NCI-H1105 (cell line): ENCODE results near the gene FARP1.
A peak's percentile ranks its signal among the peaks of the same experiment; 100 is the strongest.

Source experiments
- DNase-seq: peaks from one replicate; lab custom pipeline; 2025; lab: John Stamatoyannopoulos, UW

Gene FARP1, protein sequence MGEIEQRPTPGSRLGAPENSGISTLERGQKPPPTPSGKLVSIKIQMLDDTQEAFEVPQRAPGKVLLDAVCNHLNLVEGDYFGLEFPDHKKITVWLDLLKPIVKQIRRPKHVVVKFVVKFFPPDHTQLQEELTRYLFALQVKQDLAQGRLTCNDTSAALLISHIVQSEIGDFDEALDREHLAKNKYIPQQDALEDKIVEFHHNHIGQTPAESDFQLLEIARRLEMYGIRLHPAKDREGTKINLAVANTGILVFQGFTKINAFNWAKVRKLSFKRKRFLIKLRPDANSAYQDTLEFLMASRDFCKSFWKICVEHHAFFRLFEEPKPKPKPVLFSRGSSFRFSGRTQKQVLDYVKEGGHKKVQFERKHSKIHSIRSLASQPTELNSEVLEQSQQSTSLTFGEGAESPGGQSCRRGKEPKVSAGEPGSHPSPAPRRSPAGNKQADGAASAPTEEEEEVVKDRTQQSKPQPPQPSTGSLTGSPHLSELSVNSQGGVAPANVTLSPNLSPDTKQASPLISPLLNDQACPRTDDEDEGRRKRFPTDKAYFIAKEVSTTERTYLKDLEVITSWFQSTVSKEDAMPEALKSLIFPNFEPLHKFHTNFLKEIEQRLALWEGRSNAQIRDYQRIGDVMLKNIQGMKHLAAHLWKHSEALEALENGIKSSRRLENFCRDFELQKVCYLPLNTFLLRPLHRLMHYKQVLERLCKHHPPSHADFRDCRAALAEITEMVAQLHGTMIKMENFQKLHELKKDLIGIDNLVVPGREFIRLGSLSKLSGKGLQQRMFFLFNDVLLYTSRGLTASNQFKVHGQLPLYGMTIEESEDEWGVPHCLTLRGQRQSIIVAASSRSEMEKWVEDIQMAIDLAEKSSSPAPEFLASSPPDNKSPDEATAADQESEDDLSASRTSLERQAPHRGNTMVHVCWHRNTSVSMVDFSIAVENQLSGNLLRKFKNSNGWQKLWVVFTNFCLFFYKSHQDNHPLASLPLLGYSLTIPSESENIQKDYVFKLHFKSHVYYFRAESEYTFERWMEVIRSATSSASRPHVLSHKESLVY

DNA sequence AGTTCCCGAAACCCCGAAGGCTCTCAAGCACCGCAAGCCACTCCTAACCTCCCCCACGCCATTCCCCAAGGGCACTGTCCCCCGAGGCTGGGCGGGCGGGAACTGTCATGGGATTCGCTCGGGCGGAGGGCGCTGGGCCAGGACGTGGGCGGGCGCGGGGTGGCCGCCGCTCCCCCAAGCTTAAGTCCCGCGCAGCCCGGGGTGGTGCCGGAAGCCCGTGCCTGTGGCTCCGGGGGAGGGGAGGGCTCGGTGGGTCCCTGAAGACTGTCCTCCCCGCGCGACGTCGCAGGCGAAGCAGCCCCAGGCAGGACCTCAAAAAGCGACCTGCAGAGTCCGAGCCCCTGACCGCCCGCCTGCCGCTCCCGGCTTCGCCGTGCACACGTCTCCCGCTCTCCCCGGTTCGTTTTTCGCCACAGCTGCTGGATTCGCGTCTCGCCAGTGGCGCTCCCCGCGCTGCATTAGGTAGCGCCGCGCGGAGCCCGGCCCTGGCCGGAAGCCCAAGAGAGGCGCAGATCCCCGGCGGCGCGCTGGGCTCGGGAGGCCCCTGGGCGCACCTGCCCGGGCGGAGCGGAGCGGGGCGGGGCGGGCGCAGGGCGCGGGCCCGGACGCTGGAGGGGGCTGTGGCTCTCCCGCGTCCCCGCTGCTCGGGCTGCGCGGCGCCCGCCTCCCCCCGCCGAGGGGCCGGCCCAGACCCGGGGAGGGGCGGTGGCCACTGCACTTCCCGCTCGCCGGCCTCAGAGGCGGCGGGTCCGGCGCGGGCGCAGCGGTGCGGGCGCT lies at the start of gene FARP1:
Gene FARP1, plus strand, starts transcription at position 715 of the 777 bp plus-strand sequence. CDS start 70,149 bp downstream, outside the sequence.
- peak; percentile 60 for DNase-seq

DNA sequence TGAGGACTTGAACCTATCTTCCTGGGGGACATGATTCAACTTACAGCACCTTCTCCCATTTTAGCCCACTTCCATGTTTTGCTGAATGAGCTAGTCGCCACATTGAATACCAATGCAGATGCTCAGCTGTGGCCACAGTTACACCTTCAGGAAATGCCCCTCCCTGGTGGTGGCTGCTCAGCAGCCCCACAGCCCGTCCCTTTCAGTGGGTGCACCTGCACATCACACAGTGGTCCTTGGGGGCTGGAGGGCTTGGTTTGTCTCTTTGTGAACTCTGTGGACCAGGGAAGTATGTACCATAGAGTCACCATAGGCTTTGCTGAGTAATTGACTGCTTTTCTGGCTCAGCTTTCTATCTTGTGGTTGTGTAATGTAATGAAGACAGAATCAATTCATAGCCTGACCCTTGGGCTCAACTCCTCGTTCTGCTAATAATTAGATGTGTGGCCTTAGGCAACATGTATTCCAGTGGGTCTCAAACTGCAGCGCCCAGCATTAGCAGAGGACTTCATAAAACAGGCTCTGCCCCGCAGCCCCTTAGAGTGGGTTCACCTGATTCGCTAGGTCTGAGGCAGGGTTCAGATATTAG lies 48.1 kb upstream of the FARP1 start:
- no peak for DNase-seq

DNA sequence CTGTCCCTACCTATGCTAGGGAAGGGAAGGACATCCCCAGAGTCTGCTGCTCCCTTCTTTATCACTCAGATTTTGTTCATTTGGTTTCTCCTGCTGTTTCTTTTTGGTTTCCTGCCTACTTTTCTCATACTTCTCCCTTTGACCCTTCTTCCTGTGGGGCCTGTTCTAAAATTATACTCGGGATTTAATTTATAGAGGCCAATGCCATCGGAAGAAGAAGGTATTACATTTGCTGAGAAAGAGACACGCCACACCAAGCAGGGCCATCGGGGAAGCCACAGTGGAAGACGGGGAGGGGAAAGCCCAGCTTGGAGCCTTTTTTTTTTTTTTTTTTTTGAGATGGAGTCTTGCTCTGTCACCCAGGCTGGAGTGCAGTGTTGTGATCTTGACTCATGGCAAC lies 46.8 kb upstream of the FARP1 start:
- DNase-seq, result no peak

DNA sequence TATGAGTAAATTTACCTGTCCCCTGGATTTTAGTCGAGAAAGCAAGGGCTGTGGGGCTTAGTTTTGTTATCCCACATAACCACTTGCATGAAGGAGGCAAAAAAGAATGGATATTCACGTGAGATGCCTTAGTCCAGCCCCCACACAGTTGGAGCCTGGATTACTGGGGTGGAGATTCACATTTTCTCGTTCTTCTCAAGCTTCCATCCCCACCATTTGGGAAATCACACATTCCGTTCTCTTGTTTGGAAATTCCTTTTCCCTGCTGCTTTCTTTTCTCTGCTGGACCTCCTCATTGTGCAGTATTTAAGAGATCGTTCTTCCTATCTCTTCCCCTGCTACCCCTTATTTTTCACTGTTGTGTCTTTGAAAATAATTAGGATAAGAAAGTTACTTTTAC lies 45.1 kb upstream of the FARP1 start:
- DNase-seq, result no peak

DNA sequence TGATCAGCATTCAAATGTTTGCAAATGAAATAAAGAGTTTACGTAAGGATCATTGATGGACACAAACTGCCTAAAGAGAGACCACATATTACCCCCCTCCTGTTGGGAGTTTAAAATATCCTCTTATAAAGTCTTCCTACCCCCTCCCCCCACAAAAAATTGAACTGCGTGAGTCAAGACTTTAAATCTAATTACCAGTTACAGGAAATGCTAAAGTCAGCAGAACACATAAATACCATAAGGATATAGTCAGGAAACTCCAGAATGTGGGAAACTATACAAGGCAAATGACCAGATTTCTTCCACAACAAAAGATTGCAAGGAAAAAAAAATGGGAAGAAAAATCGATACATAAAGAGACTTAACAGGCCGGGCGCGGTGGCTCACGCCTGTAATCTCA lies 44.4 kb upstream of the FARP1 start:
- no peak for DNase-seq

DNA sequence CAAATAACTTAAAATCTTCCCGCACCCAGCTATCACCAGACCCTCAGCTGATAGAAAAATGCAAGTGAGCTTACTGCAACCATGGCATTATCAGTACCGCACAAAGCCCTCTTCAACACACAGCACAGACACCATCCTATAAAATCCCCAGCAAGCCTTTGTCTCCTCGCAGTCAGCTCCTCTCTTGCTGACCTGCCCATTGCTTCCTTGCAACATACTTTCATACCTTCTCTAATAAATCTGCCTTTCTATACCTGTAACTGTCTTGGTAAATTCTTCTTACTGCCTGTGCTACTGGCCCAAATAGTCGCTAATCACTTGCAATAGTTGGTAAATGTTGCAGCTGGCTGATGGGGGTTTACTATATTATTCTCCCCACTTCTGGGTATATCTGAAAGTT lies 43.3 kb upstream of the FARP1 start:
- DNase-seq, result no peak

DNA sequence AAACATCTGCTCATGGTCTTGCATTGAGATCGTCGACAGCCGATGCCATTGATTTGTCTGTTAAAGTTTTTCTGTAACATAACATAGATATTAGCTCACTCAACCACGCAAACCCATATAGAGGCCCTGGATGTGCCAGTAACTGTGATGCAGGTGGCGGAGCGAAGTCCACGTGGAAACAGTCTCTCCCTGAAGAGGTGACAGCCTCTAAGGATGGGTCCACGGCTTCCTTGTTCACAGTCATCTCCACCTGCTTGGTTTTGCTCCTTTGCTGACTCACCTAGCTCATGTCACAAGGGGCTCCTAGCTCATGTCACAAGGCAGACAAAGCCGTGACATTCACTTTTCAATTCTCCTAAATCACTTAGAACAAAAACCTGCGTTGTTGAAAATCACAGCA lies 42.4 kb upstream of the FARP1 start:
- no peak for DNase-seq

DNA sequence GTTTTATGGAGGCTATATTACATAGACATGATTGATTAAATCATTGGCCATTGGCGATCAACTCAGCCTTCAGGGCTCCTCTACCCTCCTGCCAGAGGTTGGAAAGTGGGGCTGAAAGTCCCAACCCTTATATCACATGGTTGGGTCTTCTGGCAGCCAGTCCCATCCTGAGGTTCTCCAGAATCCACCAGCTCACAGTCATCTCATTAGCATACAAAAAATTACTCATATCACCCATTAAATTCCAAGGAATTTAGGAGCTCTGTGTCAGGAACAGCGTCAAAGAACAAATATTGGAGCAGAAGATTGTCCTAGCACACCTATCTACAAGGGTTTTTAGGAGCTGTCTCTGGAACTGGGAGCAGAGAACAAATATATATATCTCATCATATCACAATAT lies 39.4 kb upstream of the FARP1 start:
- no peak for DNase-seq

DNA sequence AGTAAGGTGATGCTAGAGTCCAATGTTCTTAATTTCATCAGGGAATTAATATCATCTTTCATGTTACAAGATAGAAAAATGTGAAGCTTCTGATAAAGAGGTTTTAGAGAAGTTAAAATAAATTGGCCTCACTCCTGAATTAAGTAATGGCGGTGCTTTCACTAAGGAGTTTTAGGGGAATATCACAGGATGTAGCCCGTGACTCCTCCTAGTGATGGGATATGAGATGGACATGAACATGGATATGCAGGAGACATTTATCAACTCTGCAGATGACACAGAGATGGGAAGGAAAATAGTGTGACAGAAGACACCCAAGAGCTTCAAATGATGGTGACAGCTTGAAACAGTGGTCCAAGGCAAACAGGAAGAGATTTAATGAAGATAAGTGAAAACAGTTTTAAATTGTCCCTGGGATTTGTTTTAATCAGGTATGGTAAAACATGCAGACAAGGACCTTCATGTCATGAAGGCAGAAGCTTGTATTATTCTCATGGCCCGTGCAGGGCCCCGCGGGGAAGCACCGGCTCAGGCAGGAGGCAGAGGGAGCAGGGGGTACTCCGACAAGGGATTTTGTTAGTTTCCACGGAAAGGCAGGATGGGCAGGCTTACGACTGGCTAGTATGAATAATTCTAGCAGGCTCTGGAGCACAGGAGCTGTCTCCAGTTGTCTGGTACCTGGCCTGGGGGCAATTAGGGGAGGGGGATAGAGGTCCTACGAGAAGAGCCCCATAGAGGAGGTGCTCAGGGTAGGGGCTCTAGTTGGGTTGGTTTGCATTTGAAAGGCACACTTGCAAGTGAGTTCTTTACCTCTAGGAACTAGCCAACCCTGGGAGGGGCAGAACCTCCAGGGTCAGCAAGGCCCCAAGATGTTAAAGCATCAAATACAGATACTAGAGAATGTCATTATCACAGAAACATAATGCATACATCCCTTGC lies 38.7 kb upstream of the FARP1 start:
- no peak for DNase-seq

DNA sequence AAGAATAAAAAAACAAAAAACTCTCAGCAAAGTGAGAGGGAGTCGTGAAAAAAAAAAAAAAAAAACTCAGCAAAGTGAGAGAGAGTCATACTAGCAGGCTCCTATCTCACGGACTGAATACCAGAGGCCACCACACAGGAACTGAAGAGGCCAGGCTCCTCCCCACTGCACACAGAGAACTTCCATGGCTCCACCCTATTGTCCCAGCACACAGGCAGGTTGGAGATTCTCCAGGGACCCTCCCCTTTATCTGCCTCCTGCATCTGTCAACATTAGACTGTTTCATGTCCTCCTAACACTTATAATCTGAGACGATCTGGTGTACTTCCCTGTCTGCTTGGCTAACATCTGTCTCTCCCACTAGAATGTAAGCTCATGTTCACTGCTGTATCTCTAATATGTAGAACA lies 37.0 kb upstream of the FARP1 start:
- DNase-seq, result no peak

DNA sequence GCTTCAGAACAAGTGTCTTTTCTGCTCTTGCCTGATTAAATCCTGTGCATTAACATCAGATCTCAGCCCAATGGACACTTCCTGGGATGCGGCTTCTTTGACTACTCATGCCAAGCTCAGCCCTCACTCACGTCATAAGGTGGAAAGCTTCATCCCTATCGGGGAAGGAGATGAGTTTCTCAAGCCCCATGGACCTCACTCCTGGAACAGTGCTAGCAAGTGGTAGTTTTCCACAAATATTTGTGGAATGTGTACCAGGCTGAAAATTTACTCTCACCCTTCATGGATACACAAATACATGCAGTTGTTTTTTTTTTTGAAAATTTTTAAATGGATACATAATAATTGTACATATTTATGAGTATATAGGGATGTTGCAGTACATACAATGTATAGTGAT lies 34.6 kb upstream of the FARP1 start:
- DNase-seq, result no peak

DNA sequence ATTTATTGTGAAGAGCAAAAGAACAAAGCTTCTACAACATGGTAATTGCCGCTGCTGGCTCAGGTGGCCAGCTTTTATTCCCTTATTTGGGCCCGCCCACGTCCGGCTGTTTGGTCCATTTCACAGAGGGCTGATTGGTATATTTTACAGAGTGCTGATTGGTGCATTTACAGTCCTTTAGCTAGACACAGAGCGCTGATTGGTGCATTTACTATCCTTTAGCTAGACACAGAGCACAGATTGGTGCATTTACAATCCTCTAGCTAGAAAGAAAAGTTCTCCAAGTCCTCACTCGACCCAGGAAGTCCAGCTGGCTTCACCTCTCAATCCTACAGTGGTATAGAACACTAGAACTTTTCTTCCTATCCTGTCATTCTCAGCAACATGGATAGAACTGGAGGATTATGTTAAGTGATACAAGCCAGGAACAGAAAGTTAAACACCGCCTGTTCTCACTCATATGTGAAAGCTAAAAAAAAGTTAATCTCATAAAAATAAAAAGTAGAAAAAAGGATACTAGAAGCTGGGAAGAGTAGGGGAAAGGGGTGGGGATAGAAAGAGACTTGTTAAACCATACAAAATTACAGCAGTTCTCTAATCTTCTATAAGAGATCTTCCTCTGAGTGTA lies 33.6 kb upstream of the FARP1 start:
- no peak for DNase-seq

DNA sequence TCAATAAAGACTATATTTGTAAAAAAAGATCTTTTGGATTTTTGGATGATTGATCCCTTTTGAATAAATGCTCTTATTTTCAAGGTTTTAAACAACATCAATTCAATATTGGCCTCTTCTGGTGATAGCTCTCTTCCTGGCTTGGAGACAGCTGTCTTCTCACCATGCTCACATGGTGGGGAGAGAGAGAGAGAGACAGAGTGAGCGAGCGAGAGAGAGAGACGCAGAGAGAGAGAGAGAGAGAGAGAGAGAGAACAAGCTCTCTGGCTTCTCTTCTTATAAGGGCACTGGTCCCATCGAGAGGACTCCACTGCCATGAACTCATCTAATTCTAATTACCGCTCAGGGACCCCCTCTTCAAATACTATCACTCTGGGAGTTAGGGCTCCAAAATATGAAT lies 32.1 kb upstream of the FARP1 start:
- no peak for DNase-seq

DNA sequence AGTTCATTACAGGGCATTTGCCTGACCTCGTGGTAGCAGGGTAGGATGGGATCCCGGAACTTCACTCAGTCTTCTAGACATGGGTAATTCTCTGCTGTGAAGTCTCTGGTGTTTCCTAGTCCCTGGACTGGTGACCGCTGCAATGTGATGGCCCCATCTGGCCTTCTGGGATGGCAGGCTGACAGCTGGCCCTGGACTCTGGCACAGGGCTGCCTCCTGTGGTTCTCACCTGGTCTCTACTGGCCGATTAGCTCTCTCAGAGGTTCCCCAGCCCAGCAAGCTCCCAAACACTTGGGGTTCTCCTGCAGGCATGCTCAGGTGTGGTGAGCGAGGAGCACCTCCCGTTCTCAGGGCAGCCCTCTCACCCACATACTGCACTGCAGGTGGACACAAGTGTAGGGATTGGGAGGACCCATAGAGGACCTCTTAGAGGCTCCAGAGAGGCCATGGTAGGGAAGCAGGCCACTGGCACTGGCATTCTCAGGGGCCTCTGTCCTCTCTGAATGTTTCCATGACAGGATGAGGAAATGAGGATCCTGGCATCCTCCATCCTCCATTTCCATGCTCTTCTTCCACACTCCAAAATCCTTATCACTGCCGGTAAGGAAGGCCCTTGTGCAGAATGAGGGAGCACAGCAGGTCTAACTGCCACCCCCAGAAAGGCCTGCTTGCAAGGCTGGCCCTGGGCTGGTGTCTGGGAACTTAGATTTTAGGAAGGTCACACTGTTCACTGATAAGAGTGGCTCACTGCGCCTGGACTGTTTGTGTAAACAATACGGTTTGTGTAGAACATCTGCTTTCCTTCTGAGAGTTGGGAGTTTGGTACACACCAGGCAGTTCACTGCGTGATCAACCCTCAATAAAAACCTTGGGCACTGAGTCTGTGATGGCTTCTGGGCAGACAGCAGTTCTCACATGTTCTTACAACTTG lies 31.5 kb upstream of the FARP1 start:
- no peak for DNase-seq

DNA sequence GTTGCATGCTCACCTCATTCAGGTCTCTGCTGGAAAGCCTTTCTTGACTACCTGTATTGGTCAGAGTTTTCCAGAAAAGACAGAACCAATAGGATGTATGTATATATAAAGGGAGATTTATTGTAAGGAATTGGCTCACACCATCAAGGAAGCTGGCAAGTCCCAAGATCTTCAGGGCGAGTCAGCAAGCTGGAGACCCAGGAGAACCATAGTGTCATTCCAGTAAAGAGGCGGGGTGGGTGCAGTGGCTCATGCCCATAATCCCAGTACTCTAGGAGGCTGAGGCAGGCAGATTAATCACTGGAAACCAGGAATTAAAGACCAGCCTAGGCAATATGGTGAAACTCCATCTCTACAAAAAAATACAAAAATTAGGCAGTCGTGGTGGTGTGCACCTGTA lies 30.4 kb upstream of the FARP1 start:
- DNase-seq, result no peak

DNA sequence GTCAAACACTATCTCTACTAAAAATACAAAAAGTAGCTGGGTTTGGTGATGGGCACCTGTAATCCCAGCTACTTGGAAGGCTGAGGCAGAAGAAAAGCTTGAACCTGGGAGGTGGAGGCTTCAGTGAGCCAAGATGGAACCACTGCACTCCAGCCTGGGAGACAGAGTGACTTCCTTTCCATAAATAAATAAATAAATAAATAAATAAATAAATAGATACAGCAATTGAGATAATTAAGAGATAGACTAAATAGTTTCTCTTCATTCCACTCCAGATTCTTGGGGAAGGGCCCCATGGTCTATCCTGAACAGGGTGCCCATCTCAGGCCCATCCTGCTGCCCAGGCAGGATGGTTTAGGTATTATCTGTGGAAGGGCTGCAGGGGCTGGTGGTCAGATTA lies 24.0 kb upstream of the FARP1 start:
- DNase-seq, result no peak

DNA sequence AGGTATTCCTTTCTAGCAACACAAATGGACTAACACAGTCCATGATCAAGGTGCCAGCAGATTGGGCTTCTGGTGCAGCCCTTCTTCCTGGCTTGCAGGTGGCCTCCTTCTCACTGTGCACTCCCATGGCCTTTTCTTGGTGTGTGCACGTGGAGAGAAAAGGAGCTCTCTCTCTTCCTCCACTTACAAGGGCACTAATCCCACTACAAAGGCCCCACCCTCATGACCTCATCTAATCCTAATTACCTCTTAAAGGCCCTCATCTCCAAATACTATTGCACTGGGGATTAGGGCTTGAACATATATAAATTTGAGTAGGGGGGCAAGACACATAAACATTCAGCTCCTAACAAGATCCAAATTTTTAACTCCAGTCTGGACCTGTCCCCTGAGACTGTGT lies 19.7 kb upstream of the FARP1 start:
- no peak for DNase-seq

DNA sequence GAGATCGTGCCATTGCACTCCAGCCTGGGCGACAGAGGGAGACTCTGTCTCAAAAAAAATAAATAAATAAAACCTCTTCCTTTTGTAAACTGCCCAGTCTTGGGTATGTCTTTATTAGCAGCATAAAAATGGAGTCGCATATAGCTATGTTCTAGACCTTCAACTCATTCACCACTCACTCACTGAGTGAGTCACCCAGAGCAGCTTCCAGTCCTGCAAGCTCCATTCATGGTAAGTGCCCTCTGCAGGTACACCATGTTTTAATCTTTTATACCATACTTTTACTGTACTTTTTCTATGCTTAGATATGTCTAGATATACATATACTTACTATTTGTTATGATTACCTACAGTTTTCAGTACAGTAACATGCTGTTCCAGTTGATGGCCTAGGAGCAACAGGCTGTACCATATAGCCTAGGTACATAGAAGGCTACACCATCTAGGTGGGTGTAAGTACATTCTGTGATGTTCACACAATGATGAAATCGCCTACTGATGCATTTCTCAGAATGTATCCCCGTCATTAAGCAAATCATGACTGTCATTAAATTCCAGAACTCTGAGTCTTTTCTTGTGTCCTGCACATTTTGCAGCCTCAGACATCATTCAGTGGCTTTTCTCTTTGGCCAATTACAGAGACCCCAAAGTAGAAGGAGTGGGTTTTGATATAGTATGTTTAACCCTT lies 13.7 kb upstream of the FARP1 start:
- no peak for DNase-seq
